Activated CD8-positive, alpha-beta T cell treated with anti-CD3 and anti-CD28 coated beads for 36 hours (primary cell): ENCODE data around the gene ARHGEF26. TPM values are rescaled to one million over a fixed set of nuclear protein-coding genes. Genes with fewer than 3 reads are reported as not detected.

Source experiments
- ATAC-seq: fragments of 200-7000 bp; cut with Tn5 transposase; one replicate; pipeline ENCODE4 v1.10.0; 2021; ENCODE audit warnings: mild to moderate bottlenecking, moderate library complexity
- CTCF ChIA-PET: fragments of 350-600 bp; sonication (Branson Sonifier 250); formaldehyde crosslinking; loops from one replicate; lab custom pipeline; 2021; ENCODE audit warnings: antibody characterized with exemption; lab: Charles Lee
- POLR2A ChIA-PET: fragments of 350-600 bp; sonication (Branson Sonifier 250); formaldehyde crosslinking; loops from one replicate; lab custom pipeline; 2021; ENCODE audit warnings: antibody characterized with exemption; lab: Charles Lee
- DNase-seq: peaks from one replicate; pipeline ENCODE4 v3.0.0-alpha.2; 2020
- H3K27ac Mint-ChIP-seq: one replicate; pipeline ENCODE4 v1.8.0; 2021; ENCODE audit warnings: mild to moderate bottlenecking, mixed read lengths
- H3K27me3 Mint-ChIP-seq: one replicate; pipeline ENCODE4 v1.8.0; 2021; ENCODE audit warnings: mixed read lengths
- H3K36me3 Mint-ChIP-seq: one replicate; pipeline ENCODE4 v1.8.0; 2021; ENCODE audit warnings: low read depth, mixed read lengths
- H3K4me1 Mint-ChIP-seq: one replicate; pipeline ENCODE4 v1.8.0; 2021; ENCODE audit warnings: low read depth, mixed read lengths
- H3K4me3 Mint-ChIP-seq: one replicate; pipeline ENCODE4 v1.8.0; 2021; ENCODE audit warnings: mild to moderate bottlenecking, moderate library complexity, mixed read lengths
- H3K9me3 Mint-ChIP-seq: one replicate; pipeline ENCODE4 v1.8.0; 2021; ENCODE audit warnings: mixed read lengths
- intact Hi-C: fragments of 100-400 bp; cut with micrococcal nuclease; formaldehyde crosslinking; loops from one replicate; pipeline ENCODE4 v1.10.0; 2022
- total RNA-seq, 2 experiments: library from RNA; stranded (reverse); gene quantifications; one replicate each; pipeline ENCODE4 v1.2.3, GENCODE V29; 2021
- TF ChIP-seq, protein P1 (sequence below): fragments of 200-600 bp; IDR thresholded peaks from one replicate; pipeline ENCODE4 v1.8.0; 2022; ENCODE audit warnings: antibody characterized with exemption, mild to moderate bottlenecking

The ARHGEF26 gene
- total RNA-seq, 2 experiments from 2014 or later: not detected

DNA sequence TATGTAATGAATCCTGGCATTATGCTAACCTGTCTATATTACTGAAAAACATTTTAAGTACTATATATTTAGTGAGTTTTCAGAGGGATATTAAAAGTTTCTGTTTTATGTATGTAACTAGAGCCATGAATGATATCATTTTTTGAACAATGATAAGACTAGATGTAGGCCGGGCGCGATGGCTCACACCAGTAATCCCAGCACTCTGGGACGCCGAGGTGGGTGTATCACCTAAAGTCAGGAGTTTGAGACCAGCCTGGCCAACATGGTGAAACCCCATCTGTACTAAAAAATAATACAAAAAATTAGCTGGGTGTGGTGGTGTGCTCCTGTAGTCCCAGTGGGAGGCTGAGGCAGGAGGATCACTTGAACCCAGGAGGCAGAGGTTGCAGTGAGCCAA, 169.0 kb downstream of the ARHGEF26 start:
- Mint-ChIP-seq H3K27ac (no peak overlapping the region), H3K9me3 (no peaks in the 10 kb centered on the region), H3K27me3 (no peaks in the 10 kb centered on the region), H3K4me1 (no peaks in the 10 kb centered on the region), H3K4me3 (no peak overlapping the region), H3K36me3 (peaks cover 46% of the 10 kb centered on the region)
- CTCF ChIA-PET: no interaction called here
- no peak for ATAC-seq
- TF ChIP-seq, protein P1, sequence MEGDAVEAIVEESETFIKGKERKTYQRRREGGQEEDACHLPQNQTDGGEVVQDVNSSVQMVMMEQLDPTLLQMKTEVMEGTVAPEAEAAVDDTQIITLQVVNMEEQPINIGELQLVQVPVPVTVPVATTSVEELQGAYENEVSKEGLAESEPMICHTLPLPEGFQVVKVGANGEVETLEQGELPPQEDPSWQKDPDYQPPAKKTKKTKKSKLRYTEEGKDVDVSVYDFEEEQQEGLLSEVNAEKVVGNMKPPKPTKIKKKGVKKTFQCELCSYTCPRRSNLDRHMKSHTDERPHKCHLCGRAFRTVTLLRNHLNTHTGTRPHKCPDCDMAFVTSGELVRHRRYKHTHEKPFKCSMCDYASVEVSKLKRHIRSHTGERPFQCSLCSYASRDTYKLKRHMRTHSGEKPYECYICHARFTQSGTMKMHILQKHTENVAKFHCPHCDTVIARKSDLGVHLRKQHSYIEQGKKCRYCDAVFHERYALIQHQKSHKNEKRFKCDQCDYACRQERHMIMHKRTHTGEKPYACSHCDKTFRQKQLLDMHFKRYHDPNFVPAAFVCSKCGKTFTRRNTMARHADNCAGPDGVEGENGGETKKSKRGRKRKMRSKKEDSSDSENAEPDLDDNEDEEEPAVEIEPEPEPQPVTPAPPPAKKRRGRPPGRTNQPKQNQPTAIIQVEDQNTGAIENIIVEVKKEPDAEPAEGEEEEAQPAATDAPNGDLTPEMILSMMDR: no peak
- DNase-seq: no peak
- intact Hi-C loops: no loop called here
- POLR2A ChIA-PET: no interaction called here

- no peak for DNase-seq
- CTCF ChIA-PET: no interaction called here
- intact Hi-C loops: no loop called here
- no peak for ATAC-seq
- no peaks in the 10 kb centered on the region for H3K4me1 Mint-ChIP-seq
- no peaks in the 10 kb centered on the region for H3K27me3 Mint-ChIP-seq
- peaks cover 40% of the 10 kb centered on the region for H3K36me3 Mint-ChIP-seq
- no peaks in the 10 kb centered on the region for H3K9me3 Mint-ChIP-seq
- H3K4me3 Mint-ChIP-seq: no peak overlapping the region
- TF ChIP-seq, protein P1: no peak
- no peak overlapping the region for H3K27ac Mint-ChIP-seq
- POLR2A ChIA-PET: no interaction called here
Measured at GRCh38 chr3:154294016-154294415, 172.8 kb downstream of the ARHGEF26 start.

DNA sequence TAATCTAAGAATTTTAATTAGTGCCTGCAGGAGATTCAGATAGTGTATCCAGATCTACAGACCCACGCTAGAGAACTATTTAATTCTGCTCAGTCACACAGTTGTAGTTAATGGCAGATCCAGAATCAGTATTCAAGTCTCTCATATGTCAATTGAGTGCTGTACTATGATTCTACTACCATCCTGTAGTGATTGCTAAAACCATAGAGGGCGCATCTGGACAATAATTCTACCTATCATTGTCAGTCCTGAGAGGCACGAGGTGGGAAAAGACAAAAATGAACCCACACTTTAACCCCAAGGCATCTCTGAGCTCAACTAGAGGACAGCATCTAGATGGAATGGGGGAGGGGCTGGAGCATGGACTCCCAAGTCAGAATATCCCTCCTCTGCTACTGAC, 180.4 kb downstream of the ARHGEF26 start:
- ChIA-PET POLR2A (no interaction called here), CTCF (interaction anchor here (0.9 to 1.8 kb wide), 3 partner anchors 13 to 48 kb away, joined by 3 to 4 read pairs (median 3); no protein-coding TSS in a partner anchor)
- peaks cover 2% of the 10 kb centered on the region for H3K4me1 Mint-ChIP-seq
- ATAC-seq (no peak), DNase-seq (no peak)
- TF ChIP-seq, protein P1: no peak
- H3K36me3 Mint-ChIP-seq: peaks cover 45% of the 10 kb centered on the region
- H3K4me3 Mint-ChIP-seq: no peak overlapping the region
- no peak overlapping the region for H3K27ac Mint-ChIP-seq
- intact Hi-C loops: no loop called here
- H3K9me3 Mint-ChIP-seq: no peaks in the 10 kb centered on the region
- no peaks in the 10 kb centered on the region for H3K27me3 Mint-ChIP-seq

DNA sequence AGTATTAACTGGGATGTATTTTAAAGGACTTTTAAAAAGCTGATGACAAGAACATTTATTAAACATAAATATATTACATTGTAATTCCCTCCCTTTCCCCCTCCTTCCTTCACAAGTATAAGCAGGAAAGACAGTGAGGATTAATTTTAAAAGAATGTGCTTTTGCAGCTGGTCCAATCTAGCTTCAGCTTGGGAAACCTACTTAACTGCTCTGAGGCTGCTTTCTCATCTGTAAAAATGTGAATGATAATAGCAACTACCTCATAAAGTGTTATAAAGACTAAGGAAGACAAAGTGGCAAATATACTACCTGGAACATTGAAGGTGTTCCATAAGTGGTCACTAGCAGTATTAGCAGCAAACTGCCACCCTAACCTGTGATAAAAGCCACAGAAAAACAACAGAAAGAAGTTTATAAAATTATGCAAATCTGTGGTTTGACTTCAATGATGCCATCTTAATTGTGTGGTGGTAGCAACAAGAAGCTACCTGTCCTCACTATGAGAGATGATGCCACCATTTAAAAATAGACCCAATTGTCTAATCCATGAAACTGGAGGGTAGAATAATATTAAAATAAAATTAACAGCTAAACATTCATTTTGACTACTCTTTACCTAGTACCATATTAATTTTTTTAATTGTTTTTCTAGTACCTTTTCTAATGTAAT, 183.1 kb downstream of the ARHGEF26 start:
- no peak for ATAC-seq
- DNase-seq: no peak
- Mint-ChIP-seq H3K36me3 (peaks cover 51% of the 10 kb centered on the region), H3K27me3 (no peaks in the 10 kb centered on the region), H3K9me3 (no peaks in the 10 kb centered on the region), H3K27ac (no peak overlapping the region), H3K4me3 (no peak overlapping the region), H3K4me1 (peaks cover 18% of the 10 kb centered on the region)
- intact Hi-C loops: no loop called here
- CTCF ChIA-PET: no interaction called here
- TF ChIP-seq, protein P1: no peak
- POLR2A ChIA-PET: no interaction called here

DNA sequence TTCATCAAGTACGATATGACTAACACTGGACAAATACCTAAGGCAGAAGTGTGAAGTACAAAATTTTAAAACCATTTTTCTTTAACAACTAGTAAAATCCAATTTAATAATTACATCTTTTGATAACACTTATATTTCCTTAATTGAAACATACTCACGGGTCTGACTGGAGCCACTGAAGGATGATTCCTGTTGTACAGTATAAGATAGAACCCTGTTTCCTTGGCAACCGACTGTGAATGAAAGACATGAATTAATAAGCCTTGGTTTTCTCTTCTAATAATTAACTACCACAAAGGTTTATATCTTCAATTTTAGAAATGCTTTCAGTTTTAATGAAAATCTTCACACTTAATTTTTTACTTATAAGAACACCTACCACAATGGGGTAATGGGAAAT, 183.7 kb downstream of the ARHGEF26 start:
- TF ChIP-seq, protein P1: no peak
- H3K27ac Mint-ChIP-seq: no peak overlapping the region
- no peaks in the 10 kb centered on the region for H3K27me3 Mint-ChIP-seq
- H3K4me3 Mint-ChIP-seq: no peak overlapping the region
- ChIA-PET POLR2A (no interaction called here), CTCF (no interaction called here)
- H3K4me1 Mint-ChIP-seq: peaks cover 18% of the 10 kb centered on the region
- intact Hi-C loops: no loop called here
- no peak for ATAC-seq
- peaks cover 48% of the 10 kb centered on the region for H3K36me3 Mint-ChIP-seq
- no peak for DNase-seq
- no peaks in the 10 kb centered on the region for H3K9me3 Mint-ChIP-seq
